ENCODE data around the gene MAPK7.

The MAPK7 gene

GRCh38 chr17:19357761-19358160, 20.5 kb upstream of the MAPK7 start:
- H3K27me3 ChIP-seq (ENCODE audit: low read depth, low read length), result no peaks in the 10 kb centered on the region
- H3K9me3 ChIP-seq (ENCODE audit: control insufficient read depth in 1 of 2, low read length in 2 of 2), result no peaks in the 10 kb centered on the region
- peaks cover 5 to 6% of the 10 kb centered on the region in 2 donors for H3K4me1 ChIP-seq (ENCODE audit: control insufficient read depth in 1 of 2, insufficient read depth in 2 of 2, low read length in 2 of 2)
- H3K4me3 ChIP-seq (ENCODE audit: low read depth in 1 of 2, low read length in 2 of 2), result no peak overlapping the region
- no peak overlapping the region for H3K27ac ChIP-seq (ENCODE audit: low read length)
- H3K36me3 ChIP-seq (ENCODE audit: control insufficient read depth in 1 of 2, insufficient read depth in 2 of 2, low read length in 2 of 2), result no peaks in the 10 kb centered on the region

- Histone ChIP-seq H3K27ac (ENCODE audit: low read length) (no peak overlapping the region), H3K4me3 (ENCODE audit: low read depth in 1 of 2, low read length in 2 of 2) (no peak overlapping the region), H3K9me3 (ENCODE audit: control insufficient read depth in 1 of 2, low read length in 2 of 2) (no peaks in the 10 kb centered on the region), H3K36me3 (ENCODE audit: control insufficient read depth in 1 of 2, insufficient read depth in 2 of 2, low read length in 2 of 2) (no peaks in the 10 kb centered on the region), H3K4me1 (ENCODE audit: control insufficient read depth in 1 of 2, insufficient read depth in 2 of 2, low read length in 2 of 2) (peaks cover 5 to 15% of the 10 kb centered on the region in 2 donors), H3K27me3 (ENCODE audit: low read depth, low read length) (no peaks in the 10 kb centered on the region)
Measured at GRCh38 chr17:19359151-19359550, 19.1 kb upstream of the MAPK7 start.

GRCh38 chr17:19359856-19360255, 18.4 kb upstream of the MAPK7 start:
- H3K9me3 ChIP-seq (ENCODE audit: control insufficient read depth in 1 of 2, low read length in 2 of 2), result no peaks in the 10 kb centered on the region
- H3K27me3 ChIP-seq (ENCODE audit: low read depth, low read length), result no peaks in the 10 kb centered on the region
- H3K4me3 ChIP-seq (ENCODE audit: low read depth in 1 of 2, low read length in 2 of 2), result no peak overlapping the region
- H3K4me1 ChIP-seq (ENCODE audit: control insufficient read depth in 1 of 2, insufficient read depth in 2 of 2, low read length in 2 of 2), result peaks cover 5 to 15% of the 10 kb centered on the region in 2 donors
- no peaks in the 10 kb centered on the region for H3K36me3 ChIP-seq (ENCODE audit: control insufficient read depth in 1 of 2, insufficient read depth in 2 of 2, low read length in 2 of 2)
- H3K27ac ChIP-seq (ENCODE audit: low read length), result no peak overlapping the region

- no peaks in the 10 kb centered on the region for H3K9me3 ChIP-seq (ENCODE audit: control insufficient read depth in 1 of 2, low read length in 2 of 2)
- no peak overlapping the region for H3K4me3 ChIP-seq (ENCODE audit: low read depth in 1 of 2, low read length in 2 of 2)
- peaks cover 5 to 15% of the 10 kb centered on the region in 2 donors for H3K4me1 ChIP-seq (ENCODE audit: control insufficient read depth in 1 of 2, insufficient read depth in 2 of 2, low read length in 2 of 2)
- H3K36me3 ChIP-seq (ENCODE audit: control insufficient read depth in 1 of 2, insufficient read depth in 2 of 2, low read length in 2 of 2), result no peaks in the 10 kb centered on the region
- H3K27me3 ChIP-seq (ENCODE audit: low read depth, low read length), result no peaks in the 10 kb centered on the region
- H3K27ac ChIP-seq (ENCODE audit: low read length), result no peak overlapping the region
Measured at GRCh38 chr17:19360772-19361171, 17.5 kb upstream of the MAPK7 start.

- H3K9me3 ChIP-seq (ENCODE audit: control insufficient read depth in 1 of 2, low read length in 2 of 2), result no peaks in the 10 kb centered on the region
- no peaks in the 10 kb centered on the region for H3K27me3 ChIP-seq (ENCODE audit: low read depth, low read length)
- peaks cover 5 to 15% of the 10 kb centered on the region in 2 donors for H3K4me1 ChIP-seq (ENCODE audit: control insufficient read depth in 1 of 2, insufficient read depth in 2 of 2, low read length in 2 of 2)
- no peaks in the 10 kb centered on the region for H3K36me3 ChIP-seq (ENCODE audit: control insufficient read depth in 1 of 2, insufficient read depth in 2 of 2, low read length in 2 of 2)
- no peak overlapping the region for H3K4me3 ChIP-seq (ENCODE audit: low read depth in 1 of 2, low read length in 2 of 2)
- no peak overlapping the region for H3K27ac ChIP-seq (ENCODE audit: low read length)
Measured at GRCh38 chr17:19361326-19361725, 17.0 kb upstream of the MAPK7 start.

- H3K27ac ChIP-seq (ENCODE audit: low read length), result no peak overlapping the region
Measured at GRCh38 chr17:19361944-19362276, 16.4 kb upstream of the MAPK7 start.

GRCh38 chr17:19362277-19363113, 15.8 kb upstream of the MAPK7 start, which contains the start of gene B9D1:
TSS of gene B9D1 (minus strand) at chr17:19362723. CDS start at chr17:19362569, 154 bp downstream.
- H3K27ac ChIP-seq (ENCODE audit: low read length), result peak within 1 kb of the TSS; percentile 16
- peaks cover 5 to 15% of the 10 kb centered on the region in 2 donors for H3K4me1 ChIP-seq (ENCODE audit: control insufficient read depth in 1 of 2, insufficient read depth in 2 of 2, low read length in 2 of 2)
- H3K27me3 ChIP-seq (ENCODE audit: low read depth, low read length), result no peaks in the 10 kb centered on the region
- H3K9me3 ChIP-seq (ENCODE audit: control insufficient read depth in 1 of 2, low read length in 2 of 2), result no peaks in the 10 kb centered on the region
- no peaks in the 10 kb centered on the region for H3K36me3 ChIP-seq (ENCODE audit: control insufficient read depth in 1 of 2, insufficient read depth in 2 of 2, low read length in 2 of 2)
- H3K4me3 ChIP-seq (ENCODE audit: low read depth in 1 of 2, low read length in 2 of 2), result peak within 1 kb of the TSS; percentile 68 to 73

More at GRCh38 chr17:19361944-19362276, 16.4 kb upstream of the MAPK7 start:
- no peaks in the 10 kb centered on the region for H3K27me3 ChIP-seq (ENCODE audit: low read depth, low read length)
- H3K4me1 ChIP-seq (ENCODE audit: control insufficient read depth in 1 of 2, insufficient read depth in 2 of 2, low read length in 2 of 2), result peaks cover 5 to 15% of the 10 kb centered on the region in 2 donors
- no peaks in the 10 kb centered on the region for H3K36me3 ChIP-seq (ENCODE audit: control insufficient read depth in 1 of 2, insufficient read depth in 2 of 2, low read length in 2 of 2)
- no peaks in the 10 kb centered on the region for H3K9me3 ChIP-seq (ENCODE audit: control insufficient read depth in 1 of 2, low read length in 2 of 2)
- peak overlapping the region; percentile 68 to 73 for H3K4me3 ChIP-seq (ENCODE audit: low read depth in 1 of 2, low read length in 2 of 2)

GRCh38 chr17:19363114-19363438, 15.2 kb upstream of the MAPK7 start:
- H3K4me1 ChIP-seq (ENCODE audit: control insufficient read depth in 1 of 2, insufficient read depth in 2 of 2, low read length in 2 of 2), result peaks cover 5 to 15% of the 10 kb centered on the region in 2 donors
- H3K27ac ChIP-seq (ENCODE audit: low read length), result no peak overlapping the region
- no peaks in the 10 kb centered on the region for H3K36me3 ChIP-seq (ENCODE audit: control insufficient read depth in 1 of 2, insufficient read depth in 2 of 2, low read length in 2 of 2)
- H3K27me3 ChIP-seq (ENCODE audit: low read depth, low read length), result no peaks in the 10 kb centered on the region
- peak overlapping the region; percentile 68 to 73 for H3K4me3 ChIP-seq (ENCODE audit: low read depth in 1 of 2, low read length in 2 of 2)
- H3K9me3 ChIP-seq (ENCODE audit: control insufficient read depth in 1 of 2, low read length in 2 of 2), result no peaks in the 10 kb centered on the region

GRCh38 chr17:19363460-19364035, 14.8 kb upstream of the MAPK7 start:
- Histone ChIP-seq H3K9me3 (ENCODE audit: control insufficient read depth in 1 of 2, low read length in 2 of 2) (no peaks in the 10 kb centered on the region), H3K27me3 (ENCODE audit: low read depth, low read length) (no peaks in the 10 kb centered on the region), H3K36me3 (ENCODE audit: control insufficient read depth in 1 of 2, insufficient read depth in 2 of 2, low read length in 2 of 2) (no peaks in the 10 kb centered on the region), H3K4me1 (ENCODE audit: control insufficient read depth in 1 of 2, insufficient read depth in 2 of 2, low read length in 2 of 2) (peaks cover 5 to 15% of the 10 kb centered on the region in 2 donors), H3K27ac (ENCODE audit: low read length) (no peak overlapping the region), H3K4me3 (ENCODE audit: low read depth in 1 of 2, low read length in 2 of 2) (peak overlapping the region in 1 of 2 donors; percentile 68)

GRCh38 chr17:19364699-19365498, 13.4 kb upstream of the MAPK7 start:
- H3K36me3 ChIP-seq (ENCODE audit: control insufficient read depth in 1 of 2, insufficient read depth in 2 of 2, low read length in 2 of 2), result no peaks in the 10 kb centered on the region
- no peak overlapping the region for H3K4me3 ChIP-seq (ENCODE audit: low read depth in 1 of 2, low read length in 2 of 2)
- no peak overlapping the region for H3K27ac ChIP-seq (ENCODE audit: low read length)

GRCh38 chr17:19365499-19365817, 12.8 kb upstream of the MAPK7 start:
- Histone ChIP-seq H3K27me3 (ENCODE audit: low read depth, low read length) (no peaks in the 10 kb centered on the region), H3K27ac (ENCODE audit: low read length) (no peak overlapping the region), H3K4me1 (ENCODE audit: control insufficient read depth in 1 of 2, insufficient read depth in 2 of 2, low read length in 2 of 2) (peaks cover 5 to 15% of the 10 kb centered on the region in 2 donors), H3K9me3 (ENCODE audit: control insufficient read depth in 1 of 2, low read length in 2 of 2) (no peaks in the 10 kb centered on the region), H3K4me3 (ENCODE audit: low read depth in 1 of 2, low read length in 2 of 2) (no peak overlapping the region), H3K36me3 (ENCODE audit: control insufficient read depth in 1 of 2, insufficient read depth in 2 of 2, low read length in 2 of 2) (no peaks in the 10 kb centered on the region)

More at GRCh38 chr17:19364699-19365498, 13.4 kb upstream of the MAPK7 start:
- Histone ChIP-seq H3K27me3 (ENCODE audit: low read depth, low read length) (no peaks in the 10 kb centered on the region), H3K4me1 (ENCODE audit: control insufficient read depth in 1 of 2, insufficient read depth in 2 of 2, low read length in 2 of 2) (peaks cover 5 to 15% of the 10 kb centered on the region in 2 donors), H3K9me3 (ENCODE audit: control insufficient read depth in 1 of 2, low read length in 2 of 2) (no peaks in the 10 kb centered on the region)

Measured in muscle layer of duodenum (tissue), 2 donors.